GM12864 (cell line): ENCODE results near the gene FLCN.
"Not testable (repeated sequence)": the region's sequence is repeated elsewhere in the genome, so short reads cannot be mapped to it uniquely, and the experiment has no call there.

ENCODE experiments used
- DNase-seq: peaks from one replicate; pipeline ENCODE4 v3.0.0-alpha.2; 2011; ENCODE audit warnings: low read depth
- H3K4me3 ChIP-seq: 2 replicates; pipeline ENCODE4 v1.5.1; 2011; ENCODE audit warnings: mild to moderate bottlenecking, low read depth, low read length, control low read depth
- TF ChIP-seq, protein P1 (sequence below): IDR thresholded peaks from 2 replicates; pipeline ENCODE4 v1.5.1; 2011; ENCODE audit warnings: low read depth, mild to moderate bottlenecking, moderate library complexity, low read length, control low read depth, inconsistent platforms; ENCODE audit errors: missing control alignments

The FLCN gene

DNA sequence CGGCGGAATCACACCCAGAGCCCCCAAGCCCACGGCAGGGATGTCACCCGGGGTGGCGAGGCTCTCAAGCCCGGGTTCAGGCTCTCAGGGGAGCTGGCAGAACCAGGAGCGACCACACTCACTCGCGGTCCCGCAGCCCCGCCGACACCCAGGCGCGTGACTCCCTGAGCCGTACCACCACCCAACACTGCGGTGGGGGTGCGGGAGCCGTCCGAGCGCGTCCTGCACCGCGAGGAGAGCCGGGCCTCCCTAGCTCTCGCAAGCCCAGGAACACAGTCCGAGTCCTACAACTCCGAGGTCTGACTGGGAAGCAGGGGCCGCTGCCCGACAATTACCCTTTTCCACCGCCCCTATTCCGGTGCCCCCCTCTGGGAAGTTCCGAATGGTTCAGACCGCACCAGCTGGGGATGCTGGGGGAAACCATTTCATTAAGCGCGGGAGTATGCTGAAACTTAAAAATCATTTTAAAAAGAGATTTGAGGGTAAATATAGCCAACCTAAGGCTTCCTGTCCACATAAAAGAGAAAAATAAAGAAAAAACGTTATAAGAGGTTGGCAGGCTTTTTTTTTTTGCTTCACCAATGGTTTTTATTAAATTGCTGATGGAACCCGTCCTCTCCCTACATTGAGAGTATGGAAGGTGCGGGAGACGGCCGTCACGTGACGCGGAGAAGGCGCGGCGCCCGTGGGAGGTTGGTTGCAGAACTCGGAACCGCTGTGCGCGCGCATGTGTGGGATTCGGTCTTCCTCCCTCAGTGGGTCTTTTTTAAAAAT is at the start of gene FLCN:
Gene FLCN, minus strand, starts transcription at position 143 of the 774 bp plus-strand sequence. CDS start 9,031 bp downstream, outside the sequence.
- H3K4me3 ChIP-seq: peak within 1 kb of the TSS; percentile 54
- DNase-seq: peak; percentile 70
- TF ChIP-seq, protein P1, sequence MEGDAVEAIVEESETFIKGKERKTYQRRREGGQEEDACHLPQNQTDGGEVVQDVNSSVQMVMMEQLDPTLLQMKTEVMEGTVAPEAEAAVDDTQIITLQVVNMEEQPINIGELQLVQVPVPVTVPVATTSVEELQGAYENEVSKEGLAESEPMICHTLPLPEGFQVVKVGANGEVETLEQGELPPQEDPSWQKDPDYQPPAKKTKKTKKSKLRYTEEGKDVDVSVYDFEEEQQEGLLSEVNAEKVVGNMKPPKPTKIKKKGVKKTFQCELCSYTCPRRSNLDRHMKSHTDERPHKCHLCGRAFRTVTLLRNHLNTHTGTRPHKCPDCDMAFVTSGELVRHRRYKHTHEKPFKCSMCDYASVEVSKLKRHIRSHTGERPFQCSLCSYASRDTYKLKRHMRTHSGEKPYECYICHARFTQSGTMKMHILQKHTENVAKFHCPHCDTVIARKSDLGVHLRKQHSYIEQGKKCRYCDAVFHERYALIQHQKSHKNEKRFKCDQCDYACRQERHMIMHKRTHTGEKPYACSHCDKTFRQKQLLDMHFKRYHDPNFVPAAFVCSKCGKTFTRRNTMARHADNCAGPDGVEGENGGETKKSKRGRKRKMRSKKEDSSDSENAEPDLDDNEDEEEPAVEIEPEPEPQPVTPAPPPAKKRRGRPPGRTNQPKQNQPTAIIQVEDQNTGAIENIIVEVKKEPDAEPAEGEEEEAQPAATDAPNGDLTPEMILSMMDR: no peak

DNA sequence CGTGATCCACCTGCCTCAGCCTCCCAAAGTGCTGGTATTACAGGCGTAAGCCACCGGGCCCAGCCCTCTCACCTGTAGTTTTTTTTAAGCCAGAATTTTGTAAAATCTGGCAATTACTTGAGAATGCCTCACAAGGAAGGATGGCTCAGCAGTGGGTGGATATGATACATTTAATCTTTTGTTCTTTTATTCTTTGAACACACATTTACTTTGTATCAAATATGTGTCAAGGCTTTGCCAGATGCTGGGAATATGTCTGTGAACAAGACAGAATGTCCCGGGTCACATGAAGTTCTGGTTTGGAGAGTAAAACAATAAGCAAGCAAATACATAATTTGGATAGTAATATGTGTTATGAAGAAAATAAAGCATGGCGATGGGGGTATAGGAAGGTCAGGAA is 49.0 kb upstream of the FLCN start:
- no peak for DNase-seq
- TF ChIP-seq, protein P1: no peak
- no peak overlapping the region for H3K4me3 ChIP-seq

DNA sequence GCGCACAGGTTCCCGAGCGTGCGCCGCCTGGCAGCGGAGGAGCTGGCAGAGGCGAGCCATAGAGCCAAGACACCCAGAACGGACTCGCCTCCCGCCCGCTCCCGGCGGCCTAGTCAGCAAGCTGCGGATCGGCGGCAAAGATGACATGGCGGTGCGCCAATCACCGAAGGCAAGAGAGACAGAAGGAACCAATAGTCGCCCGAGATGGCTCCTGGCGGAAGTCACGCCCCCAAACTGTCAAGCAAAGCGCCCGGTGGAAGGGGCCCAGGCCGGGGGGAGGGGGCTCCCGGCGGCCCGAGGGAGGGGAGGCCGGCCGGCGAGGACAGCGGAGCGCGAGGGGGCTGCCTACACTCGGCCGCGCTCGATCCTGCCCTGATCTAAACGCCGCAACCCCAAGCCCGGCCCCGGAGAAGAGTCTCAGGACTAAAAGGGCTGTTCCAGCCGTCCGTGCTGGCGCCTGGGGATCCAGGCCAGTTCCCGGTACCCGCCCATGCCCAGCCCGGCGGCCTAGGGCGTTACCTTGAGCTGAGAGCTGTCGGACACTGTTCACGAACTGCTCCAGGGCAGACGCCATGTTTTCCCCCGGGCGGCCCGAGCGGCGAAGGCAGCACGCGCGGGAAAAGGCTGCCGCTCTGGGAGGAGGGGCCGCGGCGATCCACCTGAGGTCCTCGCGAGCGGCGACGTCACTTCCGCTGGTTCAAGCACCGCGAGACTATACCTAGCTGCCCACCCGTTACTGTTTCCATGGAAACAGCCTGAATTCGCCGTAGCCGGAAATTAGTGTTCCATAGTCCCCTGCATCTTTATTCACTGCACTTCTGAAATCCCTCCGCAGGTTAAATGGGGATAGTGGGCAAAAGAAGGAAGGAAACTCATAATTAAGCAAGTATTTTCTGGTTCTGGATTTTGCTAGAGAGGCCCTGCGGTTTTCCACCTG is 43.9 kb upstream of the FLCN start, which contains the start of gene COPS3:
Gene COPS3, minus strand, starts transcription at position 634 of the 937 bp plus-strand sequence. Its CDS starts 60 bp downstream, at position 574.
- TF ChIP-seq, protein P1: no peak
- peak within 1 kb of the TSS; percentile 98 for H3K4me3 ChIP-seq
- DNase-seq: peak; percentile 95

DNA sequence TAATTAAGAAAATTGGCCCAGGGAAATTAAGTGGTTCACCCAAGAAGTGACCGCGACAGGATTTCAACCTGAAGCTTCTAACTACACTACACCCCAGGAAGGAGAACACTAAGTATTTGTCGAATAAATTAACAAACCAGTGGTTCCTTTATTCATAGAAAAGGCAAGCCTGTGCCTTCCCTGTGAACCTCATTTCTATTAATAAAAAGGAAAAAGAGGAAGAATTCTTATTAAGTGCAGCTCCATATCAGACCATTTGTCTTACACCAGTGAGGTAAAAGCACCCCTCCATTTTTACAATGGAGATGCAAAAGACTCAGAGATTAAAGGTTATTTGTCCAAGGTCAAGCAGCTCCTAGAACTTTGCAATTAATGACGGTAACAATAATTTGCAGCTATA is 42.3 kb upstream of the FLCN start:
- no peak for DNase-seq
- peak overlapping the region; percentile 98 for H3K4me3 ChIP-seq
- TF ChIP-seq, protein P1: no peak

DNA sequence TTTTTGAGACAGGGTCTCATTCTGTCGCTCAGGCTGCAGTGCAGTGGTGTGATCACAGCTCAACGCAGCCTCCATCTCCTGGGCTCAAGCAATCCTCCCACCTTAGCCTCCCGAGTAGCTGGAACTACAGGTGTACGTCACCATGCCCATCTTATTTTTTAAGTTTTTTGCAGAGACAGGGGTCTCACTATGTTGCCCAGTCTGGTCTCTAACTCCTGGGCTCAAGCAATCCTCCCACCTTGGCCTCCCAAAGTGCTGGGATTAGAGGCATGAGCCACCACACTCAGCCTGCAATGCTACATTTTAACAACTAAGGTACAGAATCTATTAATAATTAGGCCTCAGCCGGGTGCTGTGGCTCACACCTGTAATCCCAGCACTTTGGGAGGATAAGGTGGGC is 40.5 kb upstream of the FLCN start:
- not testable (repeated sequence) for H3K4me3 ChIP-seq, DNase-seq

DNA sequence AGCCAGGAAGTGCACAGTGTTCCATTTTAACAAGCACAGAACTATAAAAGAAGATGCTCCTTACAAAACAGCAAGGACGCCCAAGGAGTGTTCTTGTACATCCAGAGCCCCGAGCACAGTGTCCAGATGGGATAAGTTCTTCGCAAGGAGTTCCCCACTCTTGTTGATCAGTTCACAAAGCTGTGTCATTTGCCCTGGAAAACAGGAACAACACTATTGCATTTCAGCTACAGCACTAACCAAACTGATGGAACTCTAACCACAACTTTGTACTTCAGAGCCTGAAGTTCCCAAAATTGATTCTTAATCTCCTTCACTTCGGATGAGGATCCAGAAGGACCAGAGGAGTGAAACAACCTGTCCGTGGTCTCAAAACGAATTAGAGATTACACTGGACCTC is 39.0 kb upstream of the FLCN start:
- DNase-seq: no peak
- TF ChIP-seq, protein P1: no peak

DNA sequence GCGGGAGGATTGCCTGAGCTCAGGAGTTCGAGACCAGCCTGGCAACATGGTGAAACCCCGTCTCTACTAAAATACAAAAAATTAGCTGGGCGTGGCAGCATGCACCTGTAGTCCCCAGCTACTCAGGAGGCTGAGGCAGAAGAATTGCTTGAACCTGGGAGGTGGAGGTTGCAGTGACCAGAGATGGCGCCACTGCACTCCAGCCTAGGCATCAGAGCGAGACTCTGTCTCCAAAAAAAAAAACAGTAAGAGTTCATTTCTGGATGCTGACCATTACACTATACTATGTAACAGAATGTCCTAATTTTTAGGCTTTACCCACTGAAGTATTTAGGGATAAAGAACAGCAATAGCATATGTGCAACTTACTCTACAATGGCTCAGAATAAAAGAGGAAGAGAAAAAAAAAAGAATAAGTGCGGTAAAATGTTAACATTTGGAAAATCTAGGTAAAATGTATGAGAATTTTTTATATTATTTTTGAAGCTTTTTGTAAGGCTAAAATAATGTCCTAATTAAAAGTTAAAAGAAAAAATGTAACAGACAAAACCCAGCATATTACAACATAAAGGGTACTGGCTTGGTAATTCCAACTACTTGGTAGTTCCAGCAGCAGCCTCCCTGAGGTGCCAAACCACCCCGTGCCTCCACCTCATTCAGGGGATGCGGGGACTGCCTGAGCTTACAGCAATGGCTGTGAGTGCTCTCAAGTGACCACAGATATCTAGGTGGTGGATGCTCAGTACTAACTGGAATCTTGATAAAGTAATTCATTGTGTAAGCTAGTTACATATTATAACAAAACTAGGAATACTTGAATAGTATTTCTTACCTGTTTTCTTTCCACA is 33.2 kb upstream of the FLCN start:
- no peak overlapping the region for H3K4me3 ChIP-seq
- TF ChIP-seq, protein P1: peak; percentile 33
- no peak for DNase-seq

More for the DNA sequence above, 39.0 kb upstream of the FLCN start:
- no peak overlapping the region for H3K4me3 ChIP-seq
